ENCODE results near the gene ACTR3. TPM values are rescaled to one million over a fixed set of nuclear protein-coding genes. Genes with fewer than 3 reads are reported as not detected.

Gene ACTR3
- total and polyA plus RNA-seq, 11 donors = 15.3 to 238 (median 115) TPM

DNA sequence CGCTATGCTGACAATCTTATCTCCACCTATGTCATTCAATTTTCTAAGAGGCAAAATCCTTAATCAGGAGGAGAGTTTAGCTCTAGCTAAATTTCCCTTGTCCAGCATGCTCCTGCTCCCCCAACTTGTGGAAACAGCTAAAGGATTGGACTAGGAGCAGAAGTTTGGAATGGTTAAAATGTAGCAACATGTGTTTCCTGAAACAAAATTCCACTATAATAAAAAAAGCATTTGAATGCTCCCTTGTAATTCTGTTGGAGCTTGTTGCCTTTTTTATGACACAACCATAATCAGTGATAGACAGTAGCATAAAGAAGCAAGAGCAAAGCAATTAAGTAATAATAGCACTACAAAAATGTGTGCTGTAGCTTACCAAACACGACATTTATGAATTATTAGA lies 6.9 kb downstream of the ACTR3 start:
- Histone ChIP-seq H3K9me3 (no peaks in the 10 kb centered on the region), H3K4me1 (peaks cover 0 to 100% (median 81%) of the 10 kb centered on the region in 12 donors), H3K27me3 (no peaks in the 10 kb centered on the region), H3K4me3 (no peak overlapping the region), H3K27ac (no peak overlapping the region), H3K36me3 (peaks cover 0 to 12% (median 0%) of the 10 kb centered on the region in 9 donors)
- TF ChIP-seq, protein P1, sequence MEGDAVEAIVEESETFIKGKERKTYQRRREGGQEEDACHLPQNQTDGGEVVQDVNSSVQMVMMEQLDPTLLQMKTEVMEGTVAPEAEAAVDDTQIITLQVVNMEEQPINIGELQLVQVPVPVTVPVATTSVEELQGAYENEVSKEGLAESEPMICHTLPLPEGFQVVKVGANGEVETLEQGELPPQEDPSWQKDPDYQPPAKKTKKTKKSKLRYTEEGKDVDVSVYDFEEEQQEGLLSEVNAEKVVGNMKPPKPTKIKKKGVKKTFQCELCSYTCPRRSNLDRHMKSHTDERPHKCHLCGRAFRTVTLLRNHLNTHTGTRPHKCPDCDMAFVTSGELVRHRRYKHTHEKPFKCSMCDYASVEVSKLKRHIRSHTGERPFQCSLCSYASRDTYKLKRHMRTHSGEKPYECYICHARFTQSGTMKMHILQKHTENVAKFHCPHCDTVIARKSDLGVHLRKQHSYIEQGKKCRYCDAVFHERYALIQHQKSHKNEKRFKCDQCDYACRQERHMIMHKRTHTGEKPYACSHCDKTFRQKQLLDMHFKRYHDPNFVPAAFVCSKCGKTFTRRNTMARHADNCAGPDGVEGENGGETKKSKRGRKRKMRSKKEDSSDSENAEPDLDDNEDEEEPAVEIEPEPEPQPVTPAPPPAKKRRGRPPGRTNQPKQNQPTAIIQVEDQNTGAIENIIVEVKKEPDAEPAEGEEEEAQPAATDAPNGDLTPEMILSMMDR (IDR thresholded peaks at IDR 0.05) = no peak
- no peak for TF ChIP-seq POLR2A (IDR thresholded peaks at IDR 0.05)
- ATAC-seq (no peak), DNase-seq (no peak)
- intact Hi-C loops (cut with DNase I) = loop anchor here in 2 of 10 donors (10.0 kb wide), 2 partner anchors 48 to 58 kb away; no protein-coding TSS in a partner anchor
- 24 to 33% (median 29%) methylated on average over 2 of the region's 2 CpGs for WGBS, 4 donors

DNA sequence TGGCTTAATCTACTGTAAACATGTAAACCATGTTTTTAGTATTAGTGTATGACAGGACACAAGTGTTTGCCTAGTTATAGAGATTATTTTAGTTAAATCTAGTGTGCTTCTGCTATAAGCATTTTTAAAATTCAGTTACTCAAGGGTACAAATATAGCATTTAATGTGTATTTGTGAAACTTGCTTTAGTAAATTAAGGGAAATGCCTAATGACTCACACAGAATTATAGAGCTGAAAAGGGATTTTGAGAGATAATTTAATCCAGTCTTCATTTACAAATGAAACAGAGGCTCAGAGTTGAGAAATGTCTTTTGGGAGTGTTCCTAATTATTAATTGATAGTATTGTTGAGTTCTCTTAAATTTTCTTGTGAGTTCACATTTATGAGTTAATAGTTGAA lies 8.2 kb downstream of the ACTR3 start:
- H3K27ac ChIP-seq = no peak overlapping the region
- ATAC-seq (no peak), DNase-seq (no peak)
- TF ChIP-seq, protein P1 (IDR thresholded peaks at IDR 0.05) = no peak
- TF ChIP-seq POLR2A (IDR thresholded peaks at IDR 0.05) = no peak
- H3K36me3 ChIP-seq = peaks cover 0 to 12% (median 0%) of the 10 kb centered on the region in 9 donors
- intact Hi-C loops (cut with DNase I) = loop anchor here in 2 of 10 donors (10.0 kb wide), 2 partner anchors 47 to 57 kb away; no protein-coding TSS in a partner anchor
- peaks cover 0 to 100% (median 78%) of the 10 kb centered on the region in 12 donors for H3K4me1 ChIP-seq
- H3K4me3 ChIP-seq = no peak overlapping the region
- H3K9me3 ChIP-seq = no peaks in the 10 kb centered on the region
- no peaks in the 10 kb centered on the region for H3K27me3 ChIP-seq

DNA sequence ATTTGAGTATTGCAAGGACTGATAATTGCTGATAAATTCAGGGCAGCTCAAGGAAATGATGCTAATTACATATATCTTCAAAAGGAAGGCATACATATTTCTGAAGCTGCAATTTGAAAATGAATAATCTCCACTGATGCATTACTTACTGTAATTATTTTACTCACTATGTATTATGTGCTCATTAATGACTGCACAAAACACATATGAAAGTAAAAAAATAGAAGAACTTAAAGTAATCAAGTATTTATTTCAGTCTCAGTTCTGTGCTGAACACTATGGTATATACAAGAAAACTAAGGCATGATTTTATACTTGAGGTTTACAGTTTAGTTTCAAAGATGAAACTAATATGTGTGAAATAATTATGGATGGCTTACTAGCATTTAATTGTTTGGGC lies 9.3 kb downstream of the ACTR3 start:
- ATAC-seq = no peak
- Histone ChIP-seq H3K9me3 (no peaks in the 10 kb centered on the region), H3K27ac (no peak overlapping the region), H3K4me3 (no peak overlapping the region), H3K36me3 (peaks cover 0 to 6% (median 0%) of the 10 kb centered on the region in 9 donors), H3K27me3 (no peaks in the 10 kb centered on the region), H3K4me1 (peaks cover 0 to 100% (median 77%) of the 10 kb centered on the region in 12 donors)
- no peak for DNase-seq
- TF ChIP-seq, protein P1 (IDR thresholded peaks at IDR 0.05) = no peak
- no peak for TF ChIP-seq POLR2A (IDR thresholded peaks at IDR 0.05)
- intact Hi-C loops (cut with DNase I) = loop anchor here in 2 of 10 donors (10.0 kb wide), 2 partner anchors 46 to 56 kb away; no protein-coding TSS in a partner anchor

DNA sequence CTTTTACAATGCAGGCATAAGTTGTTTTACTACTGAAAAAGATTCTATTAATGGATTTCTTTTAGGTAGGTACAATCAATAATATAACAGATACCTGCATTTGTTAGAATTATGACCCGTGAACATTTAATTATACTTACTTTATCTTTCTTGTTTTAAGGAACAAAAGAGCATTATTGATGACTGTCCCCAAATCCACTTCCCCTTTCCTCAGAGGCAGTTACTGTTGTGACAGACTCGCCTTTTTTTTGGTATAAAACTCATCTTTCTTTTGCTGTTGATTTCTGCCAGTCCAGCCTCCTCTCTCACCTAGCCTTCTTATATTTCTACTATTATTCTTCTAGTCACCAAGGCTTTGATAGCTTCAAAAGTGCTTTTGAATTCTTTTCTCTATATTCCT lies 12.1 kb downstream of the ACTR3 start:
- Histone ChIP-seq H3K9me3 (peaks cover 0 to 7% (median 0%) of the 10 kb centered on the region in 12 donors), H3K4me1 (peaks cover 3 to 98% (median 57%) of the 10 kb centered on the region in 12 donors), H3K27me3 (no peaks in the 10 kb centered on the region), H3K36me3 (no peaks in the 10 kb centered on the region), H3K27ac (no peak overlapping the region), H3K4me3 (no peak overlapping the region)
- ATAC-seq = no peak
- DNase-seq = no peak
- intact Hi-C loops (cut with DNase I) = no loop called here
- 43 to 75% (median 48%) methylated on average over 2 of the region's 2 CpGs for WGBS, 4 donors
- TF ChIP-seq, protein P1 (IDR thresholded peaks at IDR 0.05) = no peak
- no peak for TF ChIP-seq POLR2A (IDR thresholded peaks at IDR 0.05)

All from heart left ventricle (tissue), 16 donors.